Cerebellar cortex (tissue), 1 donor: ENCODE results near the gene DGKG.

Experiments used
- DNase-seq: peaks from one replicate; pipeline ENCODE4 v3.0.0-alpha.2; 2015; ENCODE audit warnings: low spot score

Gene DGKG

DNA sequence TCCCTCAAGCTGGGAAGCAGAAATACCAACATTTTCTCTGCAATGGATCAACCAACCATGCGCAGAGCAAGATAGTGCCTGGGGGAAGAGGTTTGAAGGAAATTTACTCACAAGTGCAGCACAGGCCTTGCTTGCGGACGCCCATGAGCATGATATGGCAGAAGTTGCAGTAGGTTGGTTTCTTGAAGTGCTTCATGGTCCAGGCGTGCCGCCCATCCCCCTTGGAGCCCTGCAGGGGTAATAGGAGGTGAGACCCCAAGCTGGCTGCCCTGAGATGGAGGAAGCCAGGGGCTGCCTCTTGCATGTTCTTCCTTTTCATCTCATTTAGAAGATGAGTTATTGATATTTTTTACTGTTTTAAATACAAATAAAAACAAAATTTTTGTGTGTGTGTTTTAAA lies 86.6 kb downstream of the DGKG start:
- DNase-seq = no peak

DNA sequence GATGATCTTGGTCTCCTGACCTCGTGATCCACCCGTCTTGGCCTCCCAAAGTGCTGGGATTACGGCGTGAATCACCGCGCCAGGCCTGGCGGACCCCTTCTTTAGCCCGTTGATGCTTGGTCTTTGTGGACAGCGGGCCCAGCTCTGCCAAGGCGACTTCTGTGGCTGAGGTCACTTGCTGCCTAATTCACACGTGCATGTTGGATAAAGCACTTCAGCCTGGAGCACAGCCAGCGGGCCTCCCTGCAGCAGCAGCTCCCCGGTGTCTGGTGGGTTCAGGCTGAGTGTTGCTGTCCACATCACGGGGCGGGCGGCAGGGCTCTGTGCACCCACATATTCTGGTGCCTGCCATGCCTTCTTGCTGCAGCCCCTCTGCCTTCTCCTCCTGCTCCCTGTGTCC lies 88.4 kb downstream of the DGKG start:
- no peak for DNase-seq

DNA sequence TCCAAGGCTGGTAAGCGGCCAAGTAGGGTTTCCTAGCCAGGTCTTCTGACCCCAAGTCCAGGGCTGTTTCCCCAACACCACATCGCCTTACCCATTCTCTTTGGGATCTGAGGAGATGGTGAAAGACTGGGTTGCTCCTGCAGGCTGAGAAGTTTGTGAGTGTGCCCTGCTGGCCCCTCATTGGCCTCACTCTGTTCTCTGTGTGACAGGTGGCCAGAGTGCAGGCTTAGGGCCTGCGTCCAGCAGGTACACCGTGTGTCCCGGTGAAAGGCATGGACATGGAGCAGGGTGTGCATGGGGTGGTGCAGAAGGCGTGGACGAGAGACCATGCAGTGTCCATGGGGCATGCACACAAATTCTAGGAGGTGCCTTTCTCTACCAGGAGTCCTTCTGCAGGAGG lies 91.3 kb downstream of the DGKG start:
- peak; percentile 47 for DNase-seq

DNA sequence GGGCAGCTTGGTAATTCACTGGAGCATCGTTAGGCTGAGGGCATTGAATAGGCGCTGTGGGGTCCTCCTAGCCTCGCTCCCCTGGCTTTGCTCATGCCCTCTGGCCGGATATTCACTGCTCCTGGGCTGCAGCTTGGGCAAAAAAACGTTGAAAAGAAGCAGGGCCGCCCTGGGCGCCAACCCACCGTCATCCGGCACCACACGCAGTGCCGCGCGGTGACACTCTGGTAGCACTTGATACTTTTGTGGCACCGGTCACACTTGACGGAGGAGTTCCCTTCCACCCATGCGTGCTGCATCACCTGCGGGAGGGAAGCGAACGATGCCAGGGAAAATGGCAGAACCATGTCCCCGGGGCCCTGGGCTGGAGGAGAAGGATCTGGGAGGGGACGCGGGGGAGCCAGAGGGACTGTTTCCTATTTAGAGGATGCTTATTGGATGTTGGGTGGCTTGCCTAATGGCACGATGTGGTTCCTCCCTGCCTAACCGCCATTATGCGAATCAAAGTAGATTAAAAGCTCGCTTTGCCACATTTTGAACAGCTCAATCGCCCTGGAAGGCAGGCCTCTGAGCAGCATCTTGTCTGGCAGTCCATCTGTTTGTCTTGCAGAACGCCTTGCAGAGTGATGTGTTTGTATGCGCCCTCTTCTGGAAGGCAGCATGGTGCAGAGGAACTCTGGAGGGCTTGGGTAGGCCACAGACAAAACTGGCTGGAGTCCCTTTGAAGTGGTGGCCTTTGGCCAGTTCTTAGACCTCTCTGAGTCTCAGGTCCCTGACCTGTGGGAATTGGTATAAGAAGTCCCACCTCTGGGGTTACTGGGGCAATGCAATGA lies 93.2 kb downstream of the DGKG start:
- DNase-seq = peak; percentile 18

DNA sequence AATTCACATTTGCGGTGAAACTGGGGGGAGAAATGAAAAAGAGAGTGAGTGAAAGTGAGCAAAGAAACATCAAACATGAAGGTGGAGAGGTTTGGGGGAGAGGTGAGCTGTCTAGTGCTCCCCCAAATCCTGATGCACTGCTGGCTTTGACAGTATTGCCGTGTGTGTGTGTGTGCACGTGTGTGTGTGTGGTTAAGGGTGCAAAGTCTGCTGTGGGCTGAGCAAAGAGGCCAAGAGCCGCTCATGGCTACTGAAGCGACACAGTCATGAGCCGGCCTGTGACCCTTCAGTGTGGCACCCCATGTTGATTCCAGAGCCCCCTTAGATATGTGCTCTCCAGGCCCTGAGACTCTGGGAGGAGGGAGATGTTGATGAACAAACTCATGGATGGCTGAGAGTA lies 94.3 kb downstream of the DGKG start:
- DNase-seq = no peak

DNA sequence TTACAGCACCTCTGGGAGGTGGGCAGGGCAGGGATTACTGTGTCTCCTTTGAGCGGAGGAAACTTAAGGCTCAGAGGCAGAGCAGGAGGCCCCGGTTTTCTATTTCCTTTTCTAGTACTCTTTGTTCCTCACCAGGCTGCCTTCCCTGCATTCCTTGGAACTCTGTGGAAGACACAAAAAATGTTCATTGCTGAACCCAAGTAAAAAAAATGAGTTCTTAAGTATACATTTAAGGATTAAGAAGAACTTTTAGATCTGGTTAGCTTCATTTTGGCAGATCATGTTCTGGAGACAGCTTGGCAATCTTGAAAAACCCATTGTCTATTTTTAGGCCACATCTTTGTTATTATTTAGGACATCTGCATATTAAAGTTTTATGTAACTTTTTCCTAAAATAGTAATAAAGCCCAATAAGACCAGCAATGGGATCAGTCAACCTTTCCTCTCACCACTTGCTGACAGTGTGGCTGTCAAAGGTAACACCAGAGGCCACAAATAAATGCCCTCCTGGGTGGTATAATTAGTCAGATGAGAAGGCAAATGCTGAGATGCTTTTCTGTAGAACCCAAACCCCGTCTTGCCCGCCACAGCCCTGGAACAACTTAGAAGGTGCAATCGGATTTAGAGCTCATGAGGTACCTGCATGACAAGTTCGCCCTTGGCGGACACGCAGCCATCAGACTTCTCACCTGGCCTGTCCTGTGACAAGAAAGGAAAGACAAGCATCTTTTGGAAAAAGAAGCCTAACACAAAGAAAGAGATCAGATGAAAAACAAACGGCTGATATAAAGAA lies 97.2 kb downstream of the DGKG start:
- DNase-seq = no peak

DNA sequence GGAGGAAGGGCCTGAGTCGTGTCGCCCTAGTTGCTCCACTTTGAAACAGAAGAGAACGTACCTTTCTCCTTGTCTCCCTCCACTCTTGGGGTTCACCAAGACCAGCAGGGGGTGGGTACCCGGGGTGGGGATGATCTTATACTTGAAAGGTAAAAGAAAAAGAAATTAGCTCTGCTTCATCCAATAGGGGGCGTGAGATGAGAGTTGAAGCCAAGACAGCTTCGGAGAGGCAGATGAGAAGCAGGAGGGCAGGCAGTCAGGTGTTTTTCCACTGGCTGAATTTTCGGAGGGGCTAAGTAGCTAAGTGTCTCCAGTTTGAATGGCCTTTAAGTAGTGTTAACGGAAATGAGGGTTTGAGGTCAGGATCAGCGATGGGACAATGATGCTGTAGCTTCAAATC lies 100.4 kb downstream of the DGKG start:
- peak; percentile 25 for DNase-seq

DNA sequence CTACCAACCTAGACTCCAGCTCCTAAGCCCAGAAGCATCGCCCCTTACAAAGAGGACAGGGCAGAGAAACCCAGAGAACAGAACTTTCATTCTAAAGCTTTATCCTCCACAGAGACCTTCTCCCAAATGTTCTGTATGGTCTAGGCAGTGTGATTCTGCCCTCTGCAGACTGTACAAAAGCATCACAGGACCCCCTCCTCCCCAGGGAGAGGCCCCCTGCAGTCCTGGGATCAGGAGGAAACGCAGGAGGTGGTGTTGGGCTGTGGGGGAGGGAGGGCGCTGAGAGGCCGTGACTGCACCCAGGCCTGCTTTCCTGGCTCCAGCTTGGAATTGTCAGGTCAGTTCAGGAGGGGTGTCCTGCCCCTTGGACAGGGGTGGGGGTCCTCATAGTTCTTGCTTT lies 101.3 kb downstream of the DGKG start:
- no peak for DNase-seq

DNA sequence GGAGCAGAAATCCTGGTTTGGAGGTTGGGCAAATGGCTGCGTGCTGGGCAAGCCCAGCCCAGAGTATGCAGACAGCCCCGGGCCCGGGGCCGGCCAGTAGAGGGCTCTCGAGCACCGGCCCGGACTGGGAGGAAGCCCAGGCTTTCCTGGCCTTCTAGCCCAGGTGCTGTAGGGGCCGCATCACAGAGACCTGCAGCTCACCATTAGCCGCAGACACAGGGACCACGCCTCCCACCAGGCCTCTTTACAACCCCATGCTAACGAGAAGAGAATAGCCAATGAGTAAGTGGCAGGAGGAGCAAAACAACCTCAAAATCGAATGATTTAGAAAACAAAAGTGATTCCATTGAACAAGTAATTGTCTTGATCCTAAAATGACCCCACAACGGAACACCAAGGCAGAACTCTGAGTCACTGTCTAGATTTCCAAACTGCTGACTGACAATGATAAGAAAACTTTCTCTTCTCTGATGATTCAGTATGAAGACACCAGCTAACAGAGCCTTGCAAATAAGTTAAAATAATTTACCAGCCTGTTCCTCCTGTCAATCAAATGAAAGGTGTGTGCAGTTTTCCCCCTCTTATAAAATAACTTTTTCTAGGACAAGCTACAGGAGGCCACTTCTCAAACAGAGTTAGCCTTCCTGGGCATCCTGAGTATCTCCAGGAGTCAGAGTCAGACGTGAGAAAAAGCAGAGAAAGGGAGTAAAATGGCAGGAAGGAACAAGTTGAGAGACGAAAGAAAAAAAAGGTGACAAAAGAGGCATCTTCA lies 102.2 kb downstream of the DGKG start:
- DNase-seq = peak; percentile 82

DNA sequence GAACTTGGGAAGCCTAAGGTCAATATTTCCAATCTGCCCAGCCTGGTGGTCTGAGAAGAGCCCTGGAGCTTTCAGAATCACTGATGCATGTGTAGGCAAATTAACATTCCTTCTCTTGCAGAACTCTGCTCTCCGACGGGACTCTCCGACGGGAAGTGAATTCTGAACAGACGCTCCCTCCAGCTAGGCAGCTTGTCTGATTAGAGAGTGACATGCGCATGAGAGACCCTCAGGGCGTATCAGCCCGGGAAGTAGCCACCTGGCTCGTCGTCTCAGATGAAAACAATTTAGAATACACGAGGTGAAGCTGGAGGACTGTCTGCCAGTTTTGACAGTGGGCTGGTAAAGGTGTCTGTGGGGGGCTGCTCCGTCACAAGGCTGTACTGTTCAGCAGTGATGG lies 103.1 kb downstream of the DGKG start:
- DNase-seq = no peak

DNA sequence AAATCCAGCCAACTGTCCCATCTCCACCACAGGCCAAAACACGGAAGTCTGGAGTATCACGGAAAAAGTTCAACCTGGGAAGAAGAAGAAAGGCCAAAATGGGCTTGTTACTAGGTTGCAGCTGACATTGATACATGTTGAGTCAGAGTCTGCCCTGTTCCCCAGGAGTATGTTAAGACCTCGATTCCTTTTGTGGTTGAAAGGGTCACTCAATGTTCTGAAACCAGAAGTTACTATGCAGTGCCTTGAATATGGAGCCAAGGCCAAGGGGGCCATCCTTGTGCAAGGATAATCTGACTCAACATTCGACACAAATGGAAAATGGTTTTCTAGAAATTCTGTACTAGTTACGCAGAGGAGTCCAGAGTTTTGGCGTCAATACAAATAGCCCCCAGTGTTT lies 104.2 kb downstream of the DGKG start:
- no peak for DNase-seq

DNA sequence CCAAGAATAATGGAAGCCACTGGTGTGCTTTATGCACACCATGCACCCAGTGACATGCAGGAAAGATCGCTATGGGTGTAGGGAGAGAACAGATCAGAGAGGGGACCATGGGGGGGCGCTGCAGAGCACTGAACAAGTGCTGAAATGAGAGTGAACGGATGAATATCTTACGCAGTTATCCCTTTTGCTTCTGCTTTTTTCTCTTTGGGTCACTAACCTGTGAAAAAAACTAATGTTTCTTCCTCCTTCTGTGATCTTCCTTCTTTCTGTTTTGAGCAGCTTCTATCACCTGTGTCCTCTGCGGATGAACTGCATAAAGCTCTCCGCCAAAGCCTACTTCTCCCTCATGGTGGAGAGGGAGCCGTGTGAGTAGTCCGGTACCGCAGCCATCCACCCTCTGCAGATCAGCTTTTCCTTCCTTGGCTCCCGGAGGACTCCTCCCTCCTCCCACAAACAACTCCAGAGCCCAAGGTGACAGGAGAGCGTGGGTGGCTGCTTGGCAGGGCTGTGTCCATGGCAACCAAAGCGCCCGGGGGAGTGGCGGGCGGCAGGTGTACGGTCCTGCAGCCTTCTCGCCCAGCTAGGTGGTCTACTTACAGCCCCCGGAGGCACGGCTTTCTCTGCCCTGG lies 106.2 kb downstream of the DGKG start:
- peak; percentile 74 for DNase-seq

DNA sequence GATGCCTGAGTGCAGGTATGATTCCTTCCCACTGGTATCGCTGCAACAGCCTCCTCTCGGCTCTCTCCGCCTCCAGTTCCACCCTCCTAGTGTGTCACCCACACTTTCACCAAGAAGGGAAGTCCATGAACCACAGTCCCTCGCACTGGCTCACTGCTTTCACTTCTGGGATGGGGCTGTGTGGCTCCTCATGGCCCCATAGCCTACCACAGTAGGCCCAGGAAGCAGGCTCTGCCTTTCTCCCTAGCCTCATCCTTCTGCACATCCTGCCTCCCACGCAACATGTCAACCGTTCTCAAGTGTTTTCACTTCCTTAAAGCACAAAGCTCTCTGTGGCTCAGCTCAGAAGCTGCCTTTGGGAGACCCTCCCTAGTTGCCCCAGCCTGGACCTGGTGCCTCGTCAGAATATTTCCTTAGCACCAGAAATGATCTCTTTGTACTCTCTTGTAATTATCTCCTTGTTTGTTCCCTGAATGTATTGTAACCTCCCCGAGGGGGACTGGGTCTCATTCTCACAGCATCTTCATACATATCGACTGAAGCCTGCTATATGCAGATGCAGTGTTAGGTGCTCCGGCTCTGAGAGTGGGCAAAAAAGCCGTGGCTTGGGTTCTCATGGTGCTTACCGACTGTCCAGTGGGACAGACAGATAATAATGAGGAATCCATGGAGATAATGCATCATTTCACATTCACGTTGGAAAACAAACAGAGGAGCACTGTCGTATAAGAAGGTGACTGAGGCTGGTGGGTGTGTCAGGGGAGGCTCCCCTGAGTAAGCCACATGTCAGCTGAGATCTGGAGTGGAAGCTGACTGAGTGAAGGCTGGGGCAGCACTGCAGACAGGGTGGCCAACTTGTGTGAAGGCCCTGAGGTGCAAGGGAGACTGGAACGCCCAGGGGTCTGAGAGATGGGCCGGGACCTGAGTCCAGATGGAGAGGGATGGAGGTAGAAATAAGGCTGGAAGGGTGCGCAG lies 107.1 kb downstream of the DGKG start:
- no peak for DNase-seq

DNA sequence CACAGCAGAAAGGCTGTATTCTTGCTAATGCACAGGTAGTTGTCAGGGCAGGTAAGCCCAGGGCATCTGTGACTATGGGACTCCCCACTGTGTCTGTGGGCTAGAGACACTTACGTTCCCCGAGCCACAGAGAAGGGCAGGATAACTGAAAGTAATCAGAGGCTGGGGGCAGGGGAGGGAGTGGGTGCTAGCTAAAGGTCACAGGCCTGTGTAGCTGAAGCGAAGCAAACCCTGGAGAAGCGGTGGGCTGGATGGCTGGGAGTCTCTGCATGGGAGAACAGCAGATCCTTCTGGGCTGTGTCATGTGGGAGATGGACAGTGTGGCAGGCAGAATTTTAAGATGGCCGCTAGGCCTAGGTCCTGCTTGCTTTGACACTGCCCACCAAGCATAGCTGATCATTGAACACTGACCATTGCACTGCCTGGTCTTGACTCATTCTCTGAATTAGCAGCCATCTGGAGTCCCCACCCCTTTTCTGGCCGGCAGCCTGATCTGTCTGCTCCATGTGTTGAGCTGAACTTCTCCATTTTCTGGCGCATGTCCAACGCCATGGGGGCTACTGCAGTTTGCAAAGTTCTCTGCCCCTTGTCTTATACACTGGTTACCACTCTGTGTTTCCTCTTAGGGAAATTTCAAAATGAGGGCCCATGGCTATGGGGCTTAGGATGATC lies 110.0 kb downstream of the DGKG start:
- no peak for DNase-seq

DNA sequence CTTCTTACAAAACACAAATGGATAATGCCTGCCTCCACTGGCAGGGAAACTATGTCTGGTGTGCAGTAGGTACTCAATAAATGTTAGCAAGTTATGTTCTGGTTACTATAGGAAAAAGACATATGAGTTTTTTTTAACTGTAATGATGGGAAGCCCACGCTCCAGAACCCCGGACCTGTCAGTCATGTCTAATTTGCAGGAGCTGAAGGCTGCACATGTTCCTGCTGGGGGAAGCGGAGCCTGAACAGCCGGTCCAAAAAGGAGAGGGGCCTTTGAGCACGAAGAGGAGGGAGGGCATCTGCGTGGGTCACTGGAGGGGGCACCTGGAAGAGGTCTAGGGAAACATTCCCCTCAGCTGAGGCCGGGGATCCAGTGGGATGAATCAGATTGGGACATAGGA lies 113.2 kb downstream of the DGKG start:
- no peak for DNase-seq

DNA sequence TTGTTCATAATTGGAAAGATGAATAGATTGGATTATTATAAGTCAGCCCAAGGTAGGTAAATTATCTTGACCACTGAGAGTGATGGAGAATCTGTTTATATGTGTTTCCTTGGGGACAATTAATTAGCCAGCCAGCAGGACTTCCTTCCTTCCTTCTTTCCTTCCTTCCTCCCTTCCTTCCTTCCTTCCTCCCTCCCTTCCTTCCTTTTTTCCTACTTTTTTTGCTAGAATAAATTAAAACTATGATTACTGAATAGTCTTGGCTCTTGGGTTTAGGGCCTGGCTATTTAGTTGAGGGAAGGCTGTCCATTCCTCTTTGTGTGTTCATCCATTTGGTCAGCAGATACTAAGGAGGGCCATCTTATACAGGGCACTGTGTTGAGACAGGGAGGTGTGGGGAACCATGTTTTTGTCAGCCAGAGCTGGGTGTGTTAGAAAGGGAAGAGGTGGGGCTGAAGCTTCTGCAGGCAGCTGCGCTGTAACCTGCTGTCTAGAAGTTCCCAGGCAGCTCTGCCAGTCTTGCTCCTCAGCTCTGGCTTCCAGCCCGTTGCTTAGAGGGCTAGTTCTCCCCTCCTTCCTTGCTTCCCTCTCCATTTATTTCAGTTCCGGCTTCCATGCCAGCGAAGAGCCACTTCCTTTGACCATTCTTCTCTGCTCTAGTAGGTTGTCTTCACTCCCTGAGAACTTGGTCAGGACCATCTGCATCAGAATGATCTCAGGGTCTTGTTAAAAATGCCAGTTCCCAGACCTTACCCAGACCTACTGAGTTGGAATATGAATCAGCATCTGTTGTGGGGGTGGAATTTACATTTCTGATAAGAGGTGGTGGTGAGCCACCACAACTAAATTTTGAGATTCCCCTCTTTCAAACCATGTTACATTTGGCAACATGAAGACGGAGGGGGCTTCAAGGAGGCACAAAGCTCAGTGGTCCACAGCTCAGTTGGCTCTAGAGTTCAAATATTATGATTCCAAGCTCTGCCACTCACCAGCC lies 113.9 kb downstream of the DGKG start:
- DNase-seq = peak; percentile 35

DNA sequence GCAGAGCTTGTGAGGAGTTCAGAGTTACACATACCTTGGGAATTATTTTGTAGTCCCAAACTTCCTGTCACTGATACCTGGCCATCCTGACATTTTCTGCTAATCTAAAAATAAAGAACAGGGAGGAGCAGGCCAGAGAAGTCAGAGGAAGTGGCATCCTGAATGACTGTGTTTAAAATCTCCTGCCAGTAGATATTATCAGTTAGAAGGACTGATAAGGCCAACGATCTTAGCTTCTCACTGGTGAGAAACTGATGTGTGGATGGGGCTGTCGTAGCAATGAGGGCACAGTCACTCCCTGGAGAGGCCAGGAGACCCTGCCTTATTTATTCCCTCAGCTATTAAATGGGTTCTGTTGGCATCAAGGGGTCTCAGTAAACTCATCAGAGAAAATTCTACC lies 115.1 kb downstream of the DGKG start:
- no peak for DNase-seq

DNA sequence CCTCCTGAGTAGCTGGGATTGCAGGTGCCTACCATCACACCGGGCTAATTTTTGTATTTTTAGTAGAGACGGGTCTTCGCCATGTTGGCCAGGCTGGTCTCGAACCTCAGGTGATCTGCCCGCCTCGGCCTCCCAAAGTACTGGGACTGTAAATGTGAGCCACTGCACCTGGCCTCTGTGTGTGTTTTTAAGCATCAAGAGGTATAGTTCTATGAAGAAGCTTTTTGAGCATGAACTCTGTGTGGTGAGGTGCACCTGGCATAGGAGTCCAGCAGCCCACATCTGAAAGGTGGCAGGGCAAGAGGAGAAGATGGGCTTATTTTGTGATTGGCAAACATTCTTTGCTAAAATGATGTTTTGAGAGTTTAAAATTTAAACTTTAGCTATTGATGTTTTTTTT lies 118.0 kb downstream of the DGKG start:
- no peak for DNase-seq
